HepG2 (cell line): Measurements from ENCODE around the gene NTF3. TPM values are rescaled to one million over a fixed set of nuclear protein-coding genes. Genes with fewer than 3 reads are reported as not detected.

Experiments used
- ATAC-seq: fragments of 200-7000 bp; cut with Tn5 transposase; 3 replicates; pipeline ENCODE4 v1.9.1; 2020; ENCODE audit warnings: mild to moderate bottlenecking, moderate library complexity
- BruUV-seq: library from RNA; stranded (reverse); fragments of 400-500 nt; replicated peaks from 2 replicates; lab custom pipeline; 2021; lab: Mats Ljungman, UMichigan
- CTCF ChIA-PET: fragments of 300-600 bp; formaldehyde crosslinking; extraction: SDS; loops from one replicate; lab custom pipeline; 2021; ENCODE audit warnings: low total read pairs, inconsistent platforms, low intra/inter-chr PET ratio; lab: Yijun Ruan, JAX
- POLR2A ChIA-PET: fragments of 350-600 bp; sonication (Branson Sonifier 250); formaldehyde crosslinking; loops from one replicate; lab custom pipeline; 2020; ENCODE audit warnings: antibody characterized with exemption, inconsistent platforms; lab: Yijun Ruan, JAX
- DNase-seq: peaks from one replicate; pipeline ENCODE4 v3.0.0-alpha.2; 2015; ENCODE audit warnings: low spot score
- FAIRE-seq: peaks from 3 replicates; lab custom pipeline; 2011; peaks lifted over from hg19 to GRCh38; lab: Jason Lieb, UNC
- H2AFZ ChIP-seq: one replicate; pipeline ENCODE4 v1.6.1; 2011; ENCODE audit warnings: low read length, inconsistent platforms
- H3K27ac ChIP-seq: fragments of 300-600 bp; 3 replicates; pipeline ENCODE4 v1.8.0; 2011; ENCODE audit warnings: mixed run types, mild to moderate bottlenecking, mixed read lengths, low read length, inconsistent platforms; ENCODE audit not compliant: insufficient read depth; ENCODE audit errors: extremely low read length
- H3K27me3 ChIP-seq, 2 experiments: fragments of 200-600 bp in 1 of 2; 2 replicates in 1 of 2; 3 replicates in 1 of 2; pipeline versions ENCODE4 v1.6.0 to v1.8.0; 2011; ENCODE audit warnings: low read length in 2 of 2, mild to moderate bottlenecking in 2 of 2, moderate library complexity in 2 of 2, inconsistent platforms in 1 of 2; ENCODE audit not compliant: insufficient read depth in 2 of 2, control insufficient read depth in 1 of 2
- H3K36me3 ChIP-seq, 2 experiments: fragments of 200-600 bp in 1 of 2; replicated peaks in 1 of 2; 2 replicates in 1 of 2; 3 replicates in 1 of 2; pipeline versions ENCODE4 v1.5.1 to v1.8.0; 2011; ENCODE audit warnings: low read length in 2 of 2, inconsistent platforms in 1 of 2; ENCODE audit not compliant: insufficient read depth in 2 of 2, control insufficient read depth in 1 of 2
- H3K4me1 ChIP-seq: 2 replicates; pipeline ENCODE4 v1.5.1; 2012; ENCODE audit warnings: low read length, inconsistent platforms; ENCODE audit not compliant: insufficient read depth
- H3K4me2 ChIP-seq: 2 replicates; pipeline ENCODE4 v1.6.0; 2011; ENCODE audit warnings: low read depth, low read length, inconsistent platforms
- H3K4me3 ChIP-seq, 3 experiments: fragments of 200-600 bp in 1 of 3; sonication (generic), shearing (Covaris generic) in 1 of 3; replicated peaks in 1 of 3; 2 replicates each; pipeline ENCODE4 v1.5.1; 2011 to 2016; ENCODE audit warnings: low read length in 3 of 3, inconsistent platforms in 2 of 3, low read depth in 2 of 3, mild to moderate bottlenecking in 2 of 3, control low read depth in 1 of 3, mixed read lengths in 1 of 3; ENCODE audit not compliant: insufficient read depth in 1 of 3
- H3K79me2 ChIP-seq: one replicate; pipeline ENCODE4 v1.6.1; 2011; ENCODE audit warnings: low read length, inconsistent platforms; ENCODE audit not compliant: insufficient read depth
- H3K9ac ChIP-seq: 2 replicates; pipeline ENCODE4 v1.6.0; 2011; ENCODE audit warnings: mild to moderate bottlenecking, low read depth, low read length, inconsistent platforms; ENCODE audit not compliant: insufficient read depth
- H3K9me3 ChIP-seq: 2 replicates; pipeline ENCODE4 v1.5.1; 2012; ENCODE audit warnings: mild to moderate bottlenecking, low read length
- H4K20me1 ChIP-seq: 2 replicates; pipeline ENCODE4 v1.6.0; 2011; ENCODE audit warnings: inconsistent platforms, mild to moderate bottlenecking, low read length, moderate library complexity; ENCODE audit not compliant: insufficient read depth
- BATF2 ChIP-seq: sonication (generic); formaldehyde crosslinking; IDR thresholded peaks from 2 replicates; pipeline ENCODE4 v1.8.0; 2022; ENCODE audit warnings: mild to moderate bottlenecking, missing genetic modification reagents, moderate library complexity
- ETV5 ChIP-seq: IDR thresholded peaks from 2 replicates; pipeline ENCODE4 v1.6.1; 2018; ENCODE audit warnings: missing biosample characterization, missing genetic modification reagents, inconsistent platforms, borderline replicate concordance
- FOXP1 ChIP-seq, 2 experiments: fragments of 450-650 bp in 1 of 2; IDR thresholded peaks; 2 replicates each; pipeline ENCODE4 v1.6.1; 2017 to 2018; ENCODE audit warnings: antibody characterized with exemption in 1 of 2
- MEF2D ChIP-seq: sonication (generic); formaldehyde crosslinking; IDR thresholded peaks from 2 replicates; pipeline ENCODE4 v1.5.1; 2020; ENCODE audit warnings: mild to moderate bottlenecking, missing genetic modification reagents
- MIER3 ChIP-seq: IDR thresholded peaks from 2 replicates; pipeline ENCODE4 v1.6.1; 2016; ENCODE audit warnings: missing compliant biosample characterization, borderline replicate concordance
- PTBP1 ChIP-seq: fragments of 200-400 bp; formaldehyde crosslinking; IDR thresholded peaks from 2 replicates; pipeline ENCODE4 v1.6.1; 2018; ENCODE audit warnings: low read length, low read depth; ENCODE audit not compliant: poor library complexity, severe bottlenecking
- RBM39 ChIP-seq: fragments of 200-400 bp; formaldehyde crosslinking; IDR thresholded peaks from one replicate; pipeline ENCODE4 v1.6.1; 2018; ENCODE audit warnings: antibody characterized with exemption, mild to moderate bottlenecking, low read depth, low read length; ENCODE audit not compliant: poor library complexity, severe bottlenecking
- SMAD3 ChIP-seq: sonication (generic); formaldehyde crosslinking; IDR thresholded peaks from 2 replicates; pipeline ENCODE4 v1.4.0; 2020; ENCODE audit warnings: missing genetic modification reagents
- ZBTB40 ChIP-seq, 2 experiments: fragments of 450-650 bp in 1 of 2; sonication (generic) in 1 of 2; formaldehyde crosslinking in 1 of 2; IDR thresholded peaks; 2 replicates each; pipeline versions ENCODE4 v1.6.1 to v1.8.0; 2016 to 2022; ENCODE audit warnings: antibody characterized with exemption in 1 of 2, mild to moderate bottlenecking in 1 of 2, missing genetic modification reagents in 1 of 2
- ZNF543 ChIP-seq: sonication (generic); formaldehyde crosslinking; IDR thresholded peaks from 2 replicates; pipeline ENCODE4 v1.4.0; 2020; ENCODE audit warnings: mild to moderate bottlenecking, missing genetic modification reagents
- ZNF567 ChIP-seq: sonication (generic); formaldehyde crosslinking; IDR thresholded peaks from 2 replicates; pipeline ENCODE4 v1.8.1; 2023; ENCODE audit warnings: mild to moderate bottlenecking, missing genetic modification reagents, borderline replicate concordance
- ZNF644 ChIP-seq: IDR thresholded peaks from 2 replicates; pipeline ENCODE4 v1.6.1; 2016; ENCODE audit warnings: low read depth
- ZNF7 ChIP-seq: IDR thresholded peaks from 2 replicates; pipeline ENCODE4 v1.6.1; 2016; ENCODE audit warnings: missing biosample characterization, missing genetic modification reagents
- WGBS: methylation state at CpG from one replicate; pipeline ENCODE4 v1.1.6; 2017; ENCODE audit warnings: low lambda C conversion rate; 5-methylcytosine and 5-hydroxymethylcytosine counted together
- in situ Hi-C: cut with HindIII; loops from 2 replicates; pipeline ENCODE4 v1.10.0; 2017; ENCODE audit warnings: low pct_unique_long_range_greater_than_20kb; ENCODE audit not compliant: extremely low pct_ligation_motif_present
- intact Hi-C: fragments of 100-400 bp; cut with micrococcal nuclease; formaldehyde crosslinking; loops from one replicate; pipeline ENCODE4 v1.10.0; 2022; ENCODE audit not compliant: unreplicated experiment
- polyA plus RNA-seq, 8 experiments: library from polyadenylated mRNA; depleted of rRNA in 3 of 8; stranded (reverse) in 7 of 8; unstranded in 1 of 8; fragments of >200 nt; fragmentation: Illumina TruSeq in 4 of 8; extraction: Trizol in 4 of 8; gene quantifications; 2 replicates each; pipeline versions ENCODE4 v1.2.1 to v1.2.3, GENCODE V29; 2011 to 2016; ENCODE audit warnings: low read depth in 4 of 8, missing spikeins in 1 of 8, mixed read lengths in 1 of 8; ENCODE audit not compliant: insufficient read depth in 1 of 8
- total RNA-seq, 5 experiments: library from RNA; depleted of rRNA; stranded (reverse); fragments of >200 nt; fragmentation: Illumina TruSeq; extraction: Trizol; gene quantifications; 2 replicates each; pipeline ENCODE4 v1.2.3, GENCODE V29; 2016; ENCODE audit warnings: low read depth in 1 of 5

Gene NTF3
- total and polyA plus RNA-seq, 2 of the 13 experiments (the other 11 are each of a cell fraction or from before 2014, with no cell fraction given): not detected

GRCh38 chr12:5402009-5402935, 29.6 kb upstream of the NTF3 start:
- DNase-seq (no peak), FAIRE-seq (no peak), ATAC-seq (no peak)
- no peak overlapping the region for H2AFZ ChIP-seq
- intact Hi-C loops (no loop called here), in situ Hi-C loops (no loop called here)
- no peaks in the 10 kb centered on the region for H4K20me1 ChIP-seq
- H3K4me2 ChIP-seq: no peak overlapping the region
- no peaks in the 10 kb centered on the region for H3K4me1 ChIP-seq
- WGBS: 3% methylated on average over 8 of the region's 8 CpGs
- no peak overlapping the region for H3K4me3 ChIP-seq
- ChIA-PET CTCF (no interaction called here), POLR2A (no interaction called here)
- no peaks in the 10 kb centered on the region for H3K36me3 ChIP-seq
- no peaks in the 10 kb centered on the region for H3K9me3 ChIP-seq
- no peak overlapping the region for H3K27ac ChIP-seq
- no TSS peak for BruUV-seq
- H3K9ac ChIP-seq: no peak overlapping the region
- no peaks in the 10 kb centered on the region for H3K79me2 ChIP-seq
- no peaks in the 10 kb centered on the region for H3K27me3 ChIP-seq
- TF ChIP-seq ZBTB40 (IDR thresholded peaks at IDR 0.05) (no peak), ZBTB40 (CRISPR knock-in tag; IDR thresholded peaks at IDR 0.05) (no peak), ZNF7 (CRISPR knock-in tag) (no peak), ZNF567 (CRISPR knock-in tag) (no peak), ZNF644 (CRISPR knock-in tag) (no peak), RBM39 (no peak), BATF2 (no peak), ETV5 (CRISPR knock-in tag) (no peak), MIER3 (CRISPR knock-in tag) (no peak), FOXP1 (IDR thresholded peaks at IDR 0.05) (no peak), FOXP1 (CRISPR knock-in tag; IDR thresholded peaks at IDR 0.05) (no peak), SMAD3 (CRISPR knock-in tag) (no peak), ZNF543 (no peak), MEF2D (CRISPR knock-in tag) (no peak), PTBP1 (no peak)
